Left ventricle myocardium superior (tissue), 1 donor: ENCODE data around the gene SRP9. TPM values are rescaled to one million over a fixed set of nuclear protein-coding genes. Genes with fewer than 3 reads are reported as not detected.
A peak's percentile ranks its signal among the peaks of the same experiment; 100 is the strongest.
"Not testable (repeated sequence)": the region's sequence is repeated elsewhere in the genome, so short reads cannot be mapped to it uniquely, and the experiment has no call there.

Source experiments
- ATAC-seq: fragments of 200-7000 bp; cut with Tn5 transposase; one replicate; pipeline ENCODE4 v1.9.1; 2020; ENCODE audit warnings: mild to moderate bottlenecking, moderate library complexity
- DNase-seq: peaks from one replicate; pipeline ENCODE4 v3.0.0-alpha.2; 2020
- intact Hi-C: fragments of 100-400 bp; cut with micrococcal nuclease; formaldehyde crosslinking; loops from one replicate; pipeline ENCODE4 v1.11.0; 2022
- total RNA-seq: library from RNA; stranded (reverse); fragmentation: NEBNext Ultra II Directional; extraction: Animal tissue kit (Norgen Biotek cat#: 25700); gene quantifications from one replicate; pipeline ENCODE4 v1.2.1, GENCODE V29; 2021
- donor health status: DM: no; HTN: yes; CAD: no; lungs with severe emphysema.

Gene SRP9
- total RNA-seq, 1 donor from 2014 or later, result 211 TPM

GRCh38 chr1:225770561-225771248 lies 6.9 kb upstream of the SRP9 start:
- intact Hi-C loops, result loop anchor here (10.0 kb wide), 2 partner anchors 216 to 266 kb away; no protein-coding TSS in a partner anchor
- DNase-seq (no peak), ATAC-seq (no peak)

- intact Hi-C loops, result loop anchor here (10.0 kb wide), 2 partner anchors 217 to 267 kb away; no protein-coding TSS in a partner anchor
- ATAC-seq (no peak), DNase-seq (no peak)
Observed at GRCh38 chr1:225771661-225772322, 5.8 kb upstream of the SRP9 start.

- DNase-seq (peak; percentile 80), ATAC-seq (peak; percentile 85)
- intact Hi-C loops, result loop anchor here (10.0 kb wide), 2 partner anchors 218 to 268 kb away; no protein-coding TSS in a partner anchor
Observed at GRCh38 chr1:225772323-225772768, 5.3 kb upstream of the SRP9 start.

DNA sequence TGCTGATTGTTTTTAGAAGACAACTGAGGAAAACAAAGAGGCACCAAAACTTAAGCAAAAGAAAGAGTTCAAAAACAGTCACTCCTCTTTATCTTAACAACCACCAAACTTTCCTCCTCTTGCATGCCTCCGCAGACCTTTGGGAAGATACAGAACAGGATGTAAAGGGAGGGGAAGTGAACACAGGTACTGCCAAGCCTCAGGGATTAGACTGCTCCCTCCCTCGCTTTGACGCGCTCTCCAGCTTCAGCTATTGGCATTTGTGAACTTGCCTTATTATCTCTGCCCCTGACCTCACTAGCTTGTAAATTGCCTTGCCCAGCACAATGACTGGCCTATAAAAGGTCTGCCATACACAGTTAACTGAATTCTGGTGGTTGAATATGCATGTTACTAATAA lies 4.8 kb upstream of the SRP9 start:
- intact Hi-C loops, result loop anchor here (10.0 kb wide), 2 partner anchors 218 to 268 kb away; no protein-coding TSS in a partner anchor
- ATAC-seq (no peak), DNase-seq (no peak)

- DNase-seq (no peak), ATAC-seq (no peak)
- intact Hi-C loops, result loop anchor here (10.0 kb wide), 2 partner anchors 220 to 270 kb away; no protein-coding TSS in a partner anchor
Observed at GRCh38 chr1:225774281-225775147, 3.1 kb upstream of the SRP9 start.

GRCh38 chr1:225776294-225776693 lies 1.3 kb upstream of the SRP9 start:
- ATAC-seq, result no peak
- intact Hi-C loops, result loop anchor here (10.0 kb wide), 2 partner anchors 221 to 271 kb away; no protein-coding TSS in a partner anchor
- no peak for DNase-seq

- peak; percentile 3 for ATAC-seq
- no peak for DNase-seq
- intact Hi-C loops, result loop anchor here (10.0 kb wide), 2 partner anchors 222 to 272 kb away; no protein-coding TSS in a partner anchor
Observed at GRCh38 chr1:225777058-225777582, 506 bp upstream of the SRP9 start.

- intact Hi-C loops, result loop anchor here (10.0 kb wide), 2 partner anchors 224 to 274 kb away; no protein-coding TSS in a partner anchor
- no peak for ATAC-seq
Observed at GRCh38 chr1:225778337-225778669, 677 bp downstream of the SRP9 start.

GRCh38 chr1:225779165-225779564 lies 1.5 kb downstream of the SRP9 start:
- ATAC-seq, result not testable (repeated sequence)
- intact Hi-C loops, result loop anchor here (10.0 kb wide), 2 partner anchors 224 to 274 kb away; no protein-coding TSS in a partner anchor

More at GRCh38 chr1:225778337-225778669, 677 bp downstream of the SRP9 start:
- no peak for DNase-seq

DNA sequence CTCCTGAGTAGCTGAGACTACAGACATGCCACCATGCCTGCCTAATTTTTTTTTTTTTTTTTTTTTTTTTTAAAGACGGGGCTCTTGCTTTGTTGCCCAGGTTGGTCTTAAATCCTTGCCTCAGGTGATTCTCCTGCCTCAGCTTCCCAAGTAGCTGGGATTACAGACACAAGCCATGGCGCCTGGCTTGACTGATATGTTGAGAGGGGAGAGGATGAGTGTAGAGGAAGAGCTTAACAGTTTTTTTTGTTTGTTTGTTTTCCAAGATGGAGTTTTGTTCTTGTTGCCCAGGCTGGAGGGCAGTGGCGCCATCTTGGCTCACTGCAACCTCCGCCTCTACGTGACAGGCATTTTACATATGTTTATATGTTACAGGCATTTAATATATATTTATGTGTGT lies 2.5 kb downstream of the SRP9 start:
- intact Hi-C loops, result no loop called here
- no peak for ATAC-seq

More at GRCh38 chr1:225779165-225779564, 1.5 kb downstream of the SRP9 start:
- DNase-seq, result not testable (repeated sequence)

GRCh38 chr1:225780630-225781029 lies 3.0 kb downstream of the SRP9 start:
- ATAC-seq (no peak), DNase-seq (no peak)
- intact Hi-C loops, result no loop called here

More for the DNA sequence above, 2.5 kb downstream of the SRP9 start:
- no peak for DNase-seq

DNA sequence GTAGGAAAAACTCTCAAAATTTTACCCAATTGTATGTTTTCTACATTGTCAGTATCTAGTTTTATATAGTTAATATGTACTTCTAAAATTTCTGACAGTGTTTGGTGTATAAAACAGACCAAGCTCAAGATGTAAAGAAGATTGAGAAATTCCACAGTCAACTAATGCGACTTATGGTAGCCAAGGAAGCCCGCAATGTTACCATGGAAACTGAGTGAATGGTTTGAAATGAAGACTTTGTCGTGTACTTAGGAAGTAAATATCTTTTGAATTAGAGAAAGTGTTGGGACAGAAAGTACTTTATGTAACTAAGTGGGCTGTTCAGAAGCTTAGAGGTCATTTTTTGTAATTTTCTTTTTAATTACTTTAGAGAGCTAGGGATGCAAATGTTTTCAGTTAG lies 11.5 kb downstream of the SRP9 start:
- ATAC-seq, DNase-seq, intact Hi-C loops: not testable (repeated sequence)

GRCh38 chr1:225794954-225795353 lies 17.3 kb downstream of the SRP9 start:
- ATAC-seq (no peak), DNase-seq (no peak)
- intact Hi-C loops, result no loop called here

DNA sequence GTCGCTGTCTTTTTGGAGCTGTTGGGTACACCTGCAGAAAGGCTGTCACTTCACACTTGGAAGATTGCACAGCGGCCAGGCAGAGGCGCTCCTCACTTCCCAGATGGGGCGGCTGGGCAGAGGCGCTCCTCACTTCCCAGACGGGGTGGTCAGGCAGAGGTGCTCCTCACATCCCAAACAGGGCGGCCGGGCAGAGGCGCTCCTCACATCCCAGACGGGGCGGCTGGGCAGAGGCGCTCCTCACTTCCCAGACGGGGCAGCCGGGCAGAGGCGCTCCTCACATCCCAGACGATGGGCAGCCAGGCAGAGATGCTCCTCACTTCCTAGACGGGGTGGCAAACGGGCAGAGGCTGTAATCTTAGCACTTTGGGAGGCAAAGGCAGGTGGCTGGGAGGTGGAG lies 18.5 kb downstream of the SRP9 start:
- ATAC-seq, intact Hi-C loops, DNase-seq: not testable (repeated sequence)

DNA sequence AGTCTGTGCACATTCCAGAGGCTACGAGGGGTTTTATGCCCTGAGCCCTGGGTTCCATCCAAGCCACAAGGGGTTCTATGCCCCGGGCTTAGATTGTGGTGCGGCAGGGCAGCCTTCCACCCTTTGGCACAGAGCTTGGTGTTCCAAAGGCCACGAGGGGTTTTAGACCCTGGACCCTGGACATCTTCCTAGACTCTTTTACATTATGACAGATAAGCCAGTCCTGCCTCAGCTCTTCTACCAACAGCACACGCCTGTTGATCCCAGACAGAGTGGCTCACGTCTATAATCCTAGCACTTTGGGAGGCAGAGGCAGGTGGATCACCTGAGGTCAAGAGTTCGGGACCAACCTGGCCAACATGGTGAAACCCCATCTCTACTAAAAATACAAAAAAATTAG lies 23.5 kb downstream of the SRP9 start:
- ATAC-seq, intact Hi-C loops, DNase-seq: not testable (repeated sequence)

- no peak for DNase-seq
- intact Hi-C loops, result no loop called here
Observed at GRCh38 chr1:225806249-225806648, 28.6 kb downstream of the SRP9 start.

GRCh38 chr1:225806736-225807135 lies 29.1 kb downstream of the SRP9 start:
- intact Hi-C loops, ATAC-seq, DNase-seq: not testable (repeated sequence)

More at GRCh38 chr1:225806249-225806648, 28.6 kb downstream of the SRP9 start:
- ATAC-seq, result no peak

- no peak for ATAC-seq
- intact Hi-C loops, result no loop called here
- DNase-seq, result no peak
Observed at GRCh38 chr1:225808136-225808535, 30.5 kb downstream of the SRP9 start.
